ENCODE results near the gene HOXD13. TPM values are rescaled to one million over a fixed set of nuclear protein-coding genes. Genes with fewer than 3 reads are reported as not detected.

The HOXD13 gene
- total RNA-seq, 2 experiments from 2014 or later = not detected

DNA sequence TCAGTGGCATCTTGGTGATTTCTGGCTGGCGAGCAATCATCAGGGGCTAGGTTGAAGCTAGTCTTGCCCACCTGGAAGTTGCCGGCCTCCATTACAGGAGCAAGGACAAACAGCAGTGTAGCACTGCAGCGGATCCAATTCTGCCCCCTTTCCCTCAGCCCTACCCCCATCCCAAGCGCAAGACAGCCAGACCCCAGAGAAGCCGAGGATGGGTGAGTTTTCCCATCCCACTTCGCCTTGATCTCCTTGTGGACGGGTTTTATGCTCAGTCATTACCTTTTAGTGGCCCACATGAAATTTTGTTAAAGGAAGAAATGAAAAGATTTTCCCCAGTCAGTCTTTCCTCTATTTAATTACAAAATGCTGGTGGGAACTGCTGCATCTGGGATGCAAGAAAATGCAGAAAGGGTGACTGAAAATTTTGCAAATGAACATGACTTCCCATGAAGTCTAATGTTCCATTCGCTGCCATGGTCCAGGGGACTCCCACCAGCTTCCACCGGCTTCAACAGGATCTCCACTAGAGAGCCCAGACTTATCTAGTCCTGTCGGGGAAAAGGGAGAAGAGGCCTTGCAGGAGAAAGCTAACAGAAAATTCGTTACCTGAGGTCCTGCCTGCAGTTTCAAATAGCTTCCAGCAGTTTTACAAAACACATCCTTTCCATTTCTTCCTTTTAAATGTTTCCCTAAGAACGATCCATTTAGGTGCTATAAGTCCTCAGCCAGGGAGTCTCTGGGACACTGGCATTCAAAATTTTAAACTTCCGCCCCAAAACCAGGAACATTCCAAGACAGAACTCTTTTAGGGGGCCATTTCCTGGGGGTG is 28.1 kb downstream of the HOXD13 start:
- Histone ChIP-seq H4K20me1 (ENCODE audit: insufficient read depth, low read length) (no peaks in the 10 kb centered on the region), H3K4me1 (ENCODE audit: insufficient read depth, low read length, poor library complexity, severe bottlenecking) (no peaks in the 10 kb centered on the region), H3K36me3 (ENCODE audit: insufficient read depth, low read length) (no peaks in the 10 kb centered on the region), H2AFZ (ENCODE audit: low read length) (no peak overlapping the region), H3K4me2 (ENCODE audit: low read length) (no peak overlapping the region), H3K9me2 (ENCODE audit: insufficient read depth, low read length) (no peaks in the 10 kb centered on the region), H3K79me2 (ENCODE audit: insufficient read depth, low read depth, low read length) (no peaks in the 10 kb centered on the region), H3K4me3 (ENCODE audit: low read depth, low read length, poor library complexity, severe bottlenecking) (no peak overlapping the region), H3K27ac (ENCODE audit: low read depth, low read length, poor library complexity, severe bottlenecking) (no peak overlapping the region), H3K9me3 (ENCODE audit: low read length) (no peaks in the 10 kb centered on the region)
- POLR2A ChIA-PET = interaction anchor here (0.6 kb wide), 1 partner anchor 762 kb away, joined by 3 read pairs; no protein-coding TSS in a partner anchor
- intact Hi-C loops (cut with micrococcal nuclease; ENCODE audit: unreplicated experiment) = no loop called here
- BruUV-seq (replicated peaks) = no TSS peak
- TF ChIP-seq EZH2phosphoT487 (IDR thresholded peaks at IDR 0.05; ENCODE audit: borderline replicate concordance, low read depth, low read length) = no peak
- TF ChIP-seq, protein P1, sequence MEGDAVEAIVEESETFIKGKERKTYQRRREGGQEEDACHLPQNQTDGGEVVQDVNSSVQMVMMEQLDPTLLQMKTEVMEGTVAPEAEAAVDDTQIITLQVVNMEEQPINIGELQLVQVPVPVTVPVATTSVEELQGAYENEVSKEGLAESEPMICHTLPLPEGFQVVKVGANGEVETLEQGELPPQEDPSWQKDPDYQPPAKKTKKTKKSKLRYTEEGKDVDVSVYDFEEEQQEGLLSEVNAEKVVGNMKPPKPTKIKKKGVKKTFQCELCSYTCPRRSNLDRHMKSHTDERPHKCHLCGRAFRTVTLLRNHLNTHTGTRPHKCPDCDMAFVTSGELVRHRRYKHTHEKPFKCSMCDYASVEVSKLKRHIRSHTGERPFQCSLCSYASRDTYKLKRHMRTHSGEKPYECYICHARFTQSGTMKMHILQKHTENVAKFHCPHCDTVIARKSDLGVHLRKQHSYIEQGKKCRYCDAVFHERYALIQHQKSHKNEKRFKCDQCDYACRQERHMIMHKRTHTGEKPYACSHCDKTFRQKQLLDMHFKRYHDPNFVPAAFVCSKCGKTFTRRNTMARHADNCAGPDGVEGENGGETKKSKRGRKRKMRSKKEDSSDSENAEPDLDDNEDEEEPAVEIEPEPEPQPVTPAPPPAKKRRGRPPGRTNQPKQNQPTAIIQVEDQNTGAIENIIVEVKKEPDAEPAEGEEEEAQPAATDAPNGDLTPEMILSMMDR (conservative IDR thresholded peaks at IDR 0.05; ENCODE audit: low read length) = no peak
- CTCF ChIA-PET (ENCODE audit: unreplicated experiment) = no interaction called here
- no peak for DNase-seq (ENCODE audit: low spot score)

DNA sequence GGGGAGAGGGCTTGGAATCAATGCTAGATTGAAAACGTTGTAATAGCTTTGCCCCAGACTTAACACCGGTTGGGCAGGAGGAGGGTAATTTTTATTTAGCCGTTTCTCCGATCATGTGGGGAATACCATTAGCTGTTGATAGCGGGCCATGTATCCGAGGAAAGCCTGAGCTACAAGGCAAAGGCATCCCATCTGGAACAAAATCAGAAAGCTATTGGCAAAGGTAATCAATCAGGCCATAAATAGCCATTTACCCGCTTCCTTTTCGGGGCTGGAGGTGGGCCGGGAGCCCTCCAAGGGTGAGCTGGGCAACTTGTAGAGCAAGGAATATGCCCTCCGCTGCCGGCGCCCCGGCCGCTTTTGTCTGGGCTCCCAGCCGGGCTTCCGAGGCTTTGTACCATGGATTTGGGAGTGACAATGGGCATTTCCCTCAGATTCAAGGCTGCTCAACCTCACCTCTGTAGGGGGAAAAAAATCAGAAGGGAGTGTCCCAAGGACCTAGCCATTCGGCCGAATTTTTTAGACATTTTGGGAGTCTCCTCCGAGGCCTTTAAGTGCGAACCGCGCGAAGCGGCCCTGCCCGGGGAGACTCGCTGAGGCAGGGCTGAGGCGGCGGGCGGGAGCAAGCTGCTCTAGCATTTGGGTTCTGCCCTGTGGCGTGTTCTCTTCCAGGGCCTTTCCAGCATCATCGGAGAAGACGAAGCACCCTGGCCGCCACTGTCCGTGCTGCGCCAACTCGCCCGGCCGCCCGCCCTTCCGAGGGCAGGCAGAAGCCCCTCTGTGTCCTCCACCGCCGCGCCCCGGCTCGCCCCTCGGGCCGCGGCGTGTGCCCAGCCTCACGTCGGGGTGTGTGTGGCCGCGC is 28.9 kb downstream of the HOXD13 start:
- Histone ChIP-seq H3K36me3 (ENCODE audit: insufficient read depth, low read length) (no peaks in the 10 kb centered on the region), H3K4me2 (ENCODE audit: low read length) (no peak overlapping the region), H4K20me1 (ENCODE audit: insufficient read depth, low read length) (no peaks in the 10 kb centered on the region), H2AFZ (ENCODE audit: low read length) (no peak overlapping the region), H3K4me3 (ENCODE audit: low read depth, low read length, poor library complexity, severe bottlenecking) (no peak overlapping the region), H3K4me1 (ENCODE audit: insufficient read depth, low read length, poor library complexity, severe bottlenecking) (no peaks in the 10 kb centered on the region), H3K9me3 (ENCODE audit: low read length) (no peaks in the 10 kb centered on the region), H3K79me2 (ENCODE audit: insufficient read depth, low read depth, low read length) (no peaks in the 10 kb centered on the region), H3K9me2 (ENCODE audit: insufficient read depth, low read length) (no peaks in the 10 kb centered on the region), H3K27ac (ENCODE audit: low read depth, low read length, poor library complexity, severe bottlenecking) (no peak overlapping the region)
- intact Hi-C loops (cut with micrococcal nuclease; ENCODE audit: unreplicated experiment) = no loop called here
- ChIA-PET POLR2A (no interaction called here), CTCF (ENCODE audit: unreplicated experiment) (no interaction called here)
- BruUV-seq (replicated peaks) = no TSS peak
- DNase-seq (ENCODE audit: low spot score) = no peak
- TF ChIP-seq, protein P1 (conservative IDR thresholded peaks at IDR 0.05; ENCODE audit: low read length) = no peak
- TF ChIP-seq EZH2phosphoT487 (IDR thresholded peaks at IDR 0.05; ENCODE audit: borderline replicate concordance, low read depth, low read length) = no peak
